ENCODE measurements around the gene ZDHHC11B. TPM values are rescaled to one million over a fixed set of nuclear protein-coding genes. Genes with fewer than 3 reads are reported as not detected.

ZDHHC11B gene
- total and polyA plus RNA-seq, 2 of the 13 experiments (the other 11 are each of a cell fraction or from before 2014, with no cell fraction given) = 0.11 to 0.12 TPM

DNA sequence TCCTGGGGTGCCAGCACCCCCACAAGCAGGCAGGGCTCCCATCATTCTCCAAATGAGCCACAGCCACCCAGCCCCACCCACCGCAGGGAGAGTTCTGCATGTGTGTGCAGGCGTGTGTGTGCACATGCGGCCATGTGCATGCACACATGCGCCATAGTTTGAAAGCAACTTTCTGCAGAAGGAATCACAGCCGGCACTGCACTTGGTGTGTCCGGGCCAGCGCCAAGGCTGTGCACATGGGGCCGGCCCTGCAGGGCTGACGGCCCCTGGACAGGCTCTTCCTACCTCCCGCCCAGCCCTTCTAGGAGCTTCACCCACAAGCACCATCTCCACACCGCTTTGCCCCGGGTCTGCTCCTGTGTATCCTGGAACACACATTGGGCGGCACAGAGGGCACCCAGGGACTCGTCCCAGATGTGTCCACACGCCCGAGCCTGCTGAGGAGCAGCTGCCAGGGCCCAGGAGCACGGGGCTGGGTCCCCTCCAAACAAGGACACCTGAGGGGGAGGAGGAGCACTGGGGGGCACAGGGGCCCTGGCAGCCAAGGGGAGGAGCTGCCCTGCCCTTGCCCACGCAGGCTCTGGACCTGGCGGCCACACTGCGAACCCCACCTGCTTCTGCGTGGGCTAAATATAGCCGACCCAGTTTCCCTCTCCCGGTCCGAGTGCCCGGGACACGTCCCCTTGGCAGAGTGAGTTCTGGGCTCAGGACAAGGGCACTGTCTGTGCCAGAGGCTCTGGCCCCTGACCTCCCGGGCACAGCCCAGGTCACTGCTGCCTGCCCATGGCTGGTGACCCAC is 110.5 kb downstream of the ZDHHC11B start (continued):
- peak; percentile 5 for TF ChIP-seq HNRNPLL (IDR thresholded peaks at IDR 0.05; ENCODE audit: low read depth, low read length, poor library complexity, severe bottlenecking)
- no peak for TF ChIP-seq ZKSCAN5 (CRISPR knock-in tag; IDR thresholded peaks at IDR 0.05)
- TF ChIP-seq HNRNPL (IDR thresholded peaks at IDR 0.05; ENCODE audit: low read depth, low read length) = 0 out of 2 replicates have a peak, but pooled peaks have one; percentile 51
- TF ChIP-seq SKI (IDR thresholded peaks at IDR 0.05; ENCODE audit: partially characterized antibody) = no peak
- peak; percentile 93 for TF ChIP-seq AGO1 (IDR thresholded peaks at IDR 0.05; ENCODE audit: low read depth, low read length, poor library complexity, severe bottlenecking)
- TF ChIP-seq SMAD1 (CRISPR knock-in tag; IDR thresholded peaks at IDR 0.05; ENCODE audit: borderline replicate concordance, low read depth) = no peak
- no peak for TF ChIP-seq ZNF335 (CRISPR knock-in tag; IDR thresholded peaks at IDR 0.05)
- TF ChIP-seq ZNF567 (CRISPR knock-in tag; IDR thresholded peaks at IDR 0.05; ENCODE audit: borderline replicate concordance) = no peak
- TF ChIP-seq U2AF1 (optimal IDR thresholded peaks at IDR 0.05; ENCODE audit: low read depth, low read length) = no peak
- TF ChIP-seq, protein P1, sequence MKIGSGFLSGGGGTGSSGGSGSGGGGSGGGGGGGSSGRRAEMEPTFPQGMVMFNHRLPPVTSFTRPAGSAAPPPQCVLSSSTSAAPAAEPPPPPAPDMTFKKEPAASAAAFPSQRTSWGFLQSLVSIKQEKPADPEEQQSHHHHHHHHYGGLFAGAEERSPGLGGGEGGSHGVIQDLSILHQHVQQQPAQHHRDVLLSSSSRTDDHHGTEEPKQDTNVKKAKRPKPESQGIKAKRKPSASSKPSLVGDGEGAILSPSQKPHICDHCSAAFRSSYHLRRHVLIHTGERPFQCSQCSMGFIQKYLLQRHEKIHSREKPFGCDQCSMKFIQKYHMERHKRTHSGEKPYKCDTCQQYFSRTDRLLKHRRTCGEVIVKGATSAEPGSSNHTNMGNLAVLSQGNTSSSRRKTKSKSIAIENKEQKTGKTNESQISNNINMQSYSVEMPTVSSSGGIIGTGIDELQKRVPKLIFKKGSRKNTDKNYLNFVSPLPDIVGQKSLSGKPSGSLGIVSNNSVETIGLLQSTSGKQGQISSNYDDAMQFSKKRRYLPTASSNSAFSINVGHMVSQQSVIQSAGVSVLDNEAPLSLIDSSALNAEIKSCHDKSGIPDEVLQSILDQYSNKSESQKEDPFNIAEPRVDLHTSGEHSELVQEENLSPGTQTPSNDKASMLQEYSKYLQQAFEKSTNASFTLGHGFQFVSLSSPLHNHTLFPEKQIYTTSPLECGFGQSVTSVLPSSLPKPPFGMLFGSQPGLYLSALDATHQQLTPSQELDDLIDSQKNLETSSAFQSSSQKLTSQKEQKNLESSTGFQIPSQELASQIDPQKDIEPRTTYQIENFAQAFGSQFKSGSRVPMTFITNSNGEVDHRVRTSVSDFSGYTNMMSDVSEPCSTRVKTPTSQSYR (CRISPR knock-in tag; IDR thresholded peaks at IDR 0.05; ENCODE audit: borderline replicate concordance) = no peak
